Activated T-helper 1 cell treated with anti-CD3 and anti-CD28 coated beads, Interleukin-2, amount 50 U/mL, for 16 hours (primary cell): ENCODE results near the gene DKK3.

Experiments used
- DNase-seq, 2 donors: peaks; one replicate each; pipeline ENCODE4 v3.0.0-alpha.2; 2020; ENCODE audit warnings: low read depth in 1 of 2, low spot score in 1 of 2

DKK3 gene

GRCh38 chr11:11968511-11969280 is 39.7 kb downstream of the DKK3 start:
- DNase-seq, result no peak

- no peak for DNase-seq
Observed at GRCh38 chr11:11967669-11968510, 40.5 kb downstream of the DKK3 start.

DNA sequence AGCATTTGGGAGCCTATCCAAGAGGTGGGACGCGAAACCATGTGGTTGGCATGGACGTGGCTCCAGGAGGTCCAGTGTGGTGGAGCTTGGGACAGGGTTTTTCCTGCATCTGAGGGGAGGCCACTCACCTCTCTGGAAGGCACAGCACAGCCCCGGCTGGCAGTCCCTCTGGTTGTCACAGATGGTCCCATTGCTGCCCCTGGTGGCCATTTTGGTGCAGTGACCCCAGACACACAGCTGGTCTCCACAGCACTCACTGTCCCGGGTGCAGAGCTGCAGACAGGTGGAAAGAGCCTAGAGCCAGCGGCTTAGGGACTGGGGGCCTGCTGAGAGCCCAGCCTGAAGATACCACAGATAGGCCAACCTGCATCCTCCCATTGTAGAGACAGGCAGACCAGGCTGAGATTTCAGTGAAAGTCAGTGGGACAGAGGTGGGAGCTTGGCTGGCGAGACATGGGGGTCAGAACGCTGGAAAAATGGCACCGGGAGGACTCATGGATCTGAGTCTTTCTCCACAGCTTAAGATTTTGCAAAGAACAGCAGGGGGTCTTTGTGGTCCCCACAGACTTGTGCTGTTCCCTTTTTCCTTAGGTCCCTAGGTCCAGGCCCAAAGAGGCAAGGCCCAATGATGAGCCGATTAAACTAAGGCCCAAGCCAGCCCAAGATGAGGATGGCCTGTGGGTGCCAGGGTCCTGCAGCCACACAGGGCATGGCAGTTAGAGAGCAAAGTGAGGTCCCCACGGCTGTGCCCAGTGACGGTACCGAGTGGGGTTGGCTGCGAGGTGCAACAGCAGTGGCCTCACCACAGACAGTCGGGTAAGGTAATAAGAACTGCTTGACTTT is 41.4 kb downstream of the DKK3 start:
- peak; percentile 40 to 46 for DNase-seq

GRCh38 chr11:11966354-11966741 is 42.1 kb downstream of the DKK3 start:
- no peak for DNase-seq

GRCh38 chr11:11965656-11966353 is 42.6 kb downstream of the DKK3 start:
- no peak for DNase-seq

DNA sequence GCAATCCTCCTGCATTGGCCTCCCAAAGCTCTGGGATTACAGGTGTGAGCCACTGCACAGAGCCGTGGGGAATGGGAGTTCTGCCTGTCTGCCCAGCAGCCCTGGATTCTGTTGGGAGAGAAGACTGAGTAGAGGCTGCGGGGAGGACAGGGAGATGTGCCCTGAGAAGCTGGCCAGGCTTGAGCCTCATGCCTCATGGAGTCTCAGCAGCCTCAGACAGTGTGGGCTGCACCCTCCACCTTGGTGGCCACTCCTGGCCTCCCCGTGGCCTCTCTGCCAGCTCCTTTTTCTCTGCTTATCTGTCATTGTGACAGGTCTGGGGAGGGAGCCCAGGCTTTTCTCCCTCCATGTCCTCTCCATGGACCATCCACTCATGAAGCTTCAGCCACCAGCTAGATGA is 43.2 kb downstream of the DKK3 start:
- DNase-seq, result no peak

- no peak for DNase-seq
Observed at GRCh38 chr11:11964774-11965150, 43.7 kb downstream of the DKK3 start.

GRCh38 chr11:11963842-11964773 is 44.3 kb downstream of the DKK3 start:
- DNase-seq, result no peak

DNA sequence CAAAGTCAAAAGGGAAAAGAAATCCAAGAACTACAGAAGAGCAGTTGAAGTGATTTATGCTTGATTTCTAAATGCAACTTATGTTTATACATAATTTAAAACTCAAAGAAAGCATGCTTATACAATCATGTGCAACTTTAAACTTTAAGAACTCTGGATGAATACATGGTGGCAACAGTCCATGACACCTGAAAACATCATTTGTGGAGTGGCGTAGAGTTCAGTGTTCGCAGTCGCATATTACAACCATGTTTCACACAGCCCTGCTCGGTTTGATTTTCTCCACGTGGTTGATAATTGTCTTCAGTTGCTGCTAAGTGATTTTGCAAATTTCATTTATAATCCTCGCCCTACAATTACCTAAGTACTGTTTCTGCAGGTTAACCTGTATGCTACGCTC is 45.4 kb downstream of the DKK3 start:
- DNase-seq, result no peak

GRCh38 chr11:11961399-11962028 is 46.9 kb downstream of the DKK3 start:
- no peak for DNase-seq

DNA sequence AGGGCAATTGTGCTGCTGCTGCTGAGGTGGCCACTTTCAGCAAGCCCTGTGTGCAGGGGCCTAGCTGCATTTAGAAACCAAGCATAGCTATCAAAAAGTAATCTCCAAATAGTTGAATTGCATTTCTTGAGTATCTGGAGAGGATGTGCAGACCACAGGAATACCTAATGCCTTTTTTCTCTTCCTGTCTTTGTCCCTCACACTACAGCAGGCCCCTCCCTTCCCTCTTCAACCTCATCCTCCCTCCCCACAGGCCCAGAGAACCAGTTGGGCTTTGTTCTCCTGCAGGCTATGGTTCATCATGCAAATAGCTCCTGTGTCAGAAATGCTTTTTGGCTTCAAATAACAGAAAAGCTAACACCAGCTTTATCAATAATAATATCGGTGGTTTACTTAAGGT is 47.7 kb downstream of the DKK3 start:
- no peak for DNase-seq

GRCh38 chr11:11959601-11960000 is 48.8 kb downstream of the DKK3 start:
- no peak for DNase-seq

DNA sequence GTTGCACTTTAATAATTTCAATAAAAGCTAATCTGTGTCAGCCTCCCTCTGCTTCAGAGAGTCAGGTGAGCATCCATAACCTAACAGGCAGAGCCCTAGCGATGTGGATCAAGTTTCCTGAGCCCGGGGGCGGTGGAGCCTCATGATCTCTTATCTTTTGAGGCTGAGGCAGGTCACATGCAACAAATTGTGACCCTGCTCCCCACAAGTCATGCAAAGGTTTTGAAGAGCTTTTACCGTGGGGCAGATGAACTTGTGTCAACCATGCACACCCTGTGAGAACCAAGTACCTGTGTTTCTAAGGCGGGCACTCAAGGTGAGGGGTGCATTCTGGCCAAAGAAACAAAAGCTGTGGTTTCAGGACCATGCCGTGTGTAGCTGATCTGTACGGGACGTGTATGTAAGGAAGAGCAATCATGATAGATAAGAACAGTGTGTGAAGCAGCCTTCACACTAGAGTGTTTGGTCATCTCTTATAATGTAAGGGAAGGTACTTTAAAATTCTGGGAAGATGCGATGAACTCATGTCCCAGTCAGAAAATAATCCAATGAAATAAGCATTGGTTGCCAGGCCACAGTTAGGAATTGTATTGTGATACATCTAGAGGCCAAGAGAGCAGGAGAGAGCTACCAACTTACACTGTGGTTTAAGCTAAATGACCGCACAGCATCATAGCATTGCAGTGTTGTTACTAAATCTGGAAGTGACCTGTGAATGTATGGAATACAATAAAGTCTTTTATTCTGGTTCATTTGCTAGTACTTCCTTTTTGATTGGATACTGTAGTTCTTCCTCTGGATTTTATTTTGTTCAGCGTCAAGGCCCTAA is 49.8 kb downstream of the DKK3 start:
- DNase-seq, result no peak

DNA sequence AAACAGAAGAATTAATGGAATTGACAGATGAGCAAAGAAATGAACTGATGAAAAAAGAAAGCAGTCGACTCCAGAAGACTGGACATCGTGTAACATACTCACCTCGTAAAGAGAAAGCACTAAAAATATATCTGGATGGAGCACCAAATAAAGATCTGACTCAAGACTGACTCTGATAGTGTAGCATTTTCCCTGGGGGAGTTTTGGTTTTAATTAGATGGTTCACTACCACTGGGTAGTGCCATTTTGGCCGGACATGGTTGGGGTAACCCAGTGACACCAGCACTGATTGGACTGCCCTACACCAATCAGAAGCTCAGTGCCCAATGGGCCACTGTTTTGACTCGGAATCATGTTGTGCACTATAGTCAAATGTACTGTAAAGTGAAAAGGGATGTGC is 52.4 kb downstream of the DKK3 start:
- no peak for DNase-seq

GRCh38 chr11:11952036-11952435 is 56.4 kb downstream of the DKK3 start:
- DNase-seq, result no peak

DNA sequence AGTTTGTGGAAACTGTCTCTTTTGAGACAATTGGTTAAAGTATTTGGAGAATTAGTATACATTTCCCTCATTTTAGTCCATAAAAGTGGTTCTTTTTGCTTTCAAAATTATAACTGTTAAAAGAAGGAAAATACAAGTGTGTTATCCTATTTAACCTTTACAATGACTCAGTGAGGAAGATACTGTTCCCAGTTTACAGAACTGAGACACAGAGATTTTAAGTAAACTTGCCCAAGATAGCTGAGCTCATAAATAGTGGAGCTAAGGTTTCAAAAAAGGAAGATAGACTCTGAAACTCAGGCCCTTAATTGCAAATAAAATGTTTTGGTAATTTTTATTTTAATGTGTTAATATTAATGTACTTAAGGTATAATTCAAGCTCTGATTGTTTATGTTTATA is 58.9 kb downstream of the DKK3 start:
- no peak for DNase-seq

- DNase-seq, result no peak
Observed at GRCh38 chr11:11948242-11948947, 60.0 kb downstream of the DKK3 start.

DNA sequence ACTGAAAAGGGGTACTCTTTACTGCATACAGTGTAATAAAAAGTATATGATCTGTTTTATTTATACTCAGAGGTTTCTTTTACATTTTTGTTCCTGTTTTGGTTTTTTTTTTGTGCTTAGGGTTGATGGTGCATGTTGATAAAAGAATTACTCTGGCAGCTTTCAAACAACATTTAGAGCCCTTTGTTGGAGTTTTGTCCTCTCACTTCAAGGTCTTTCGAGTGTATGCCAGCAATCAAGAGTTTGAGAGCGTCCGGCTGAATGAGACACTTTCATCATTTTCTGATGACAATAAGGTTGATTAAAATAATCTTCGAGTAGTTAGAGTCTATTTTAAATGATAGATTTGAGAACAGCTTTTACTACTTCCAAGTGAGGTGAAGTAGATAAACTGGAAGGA is 60.6 kb downstream of the DKK3 start:
- no peak for DNase-seq
